CD4-positive, alpha-beta T cell treated with Interleukin-6 for 4 hours (primary cell): ENCODE results near the gene PRAME.
"Not testable (repeated sequence)": the region's sequence is repeated elsewhere in the genome, so short reads cannot be mapped to it uniquely, and the experiment has no call there.

ENCODE experiments used
- DNase-seq: peaks from one replicate; pipeline ENCODE4 v3.0.0-alpha.2; 2020; ENCODE audit warnings: mixed read lengths

Gene PRAME

GRCh38 chr22:22550789-22551434 lies 8.2 kb downstream of the PRAME start:
- DNase-seq: no peak

GRCh38 chr22:22548910-22549309 lies 10.2 kb downstream of the PRAME start:
- DNase-seq: no peak

DNA sequence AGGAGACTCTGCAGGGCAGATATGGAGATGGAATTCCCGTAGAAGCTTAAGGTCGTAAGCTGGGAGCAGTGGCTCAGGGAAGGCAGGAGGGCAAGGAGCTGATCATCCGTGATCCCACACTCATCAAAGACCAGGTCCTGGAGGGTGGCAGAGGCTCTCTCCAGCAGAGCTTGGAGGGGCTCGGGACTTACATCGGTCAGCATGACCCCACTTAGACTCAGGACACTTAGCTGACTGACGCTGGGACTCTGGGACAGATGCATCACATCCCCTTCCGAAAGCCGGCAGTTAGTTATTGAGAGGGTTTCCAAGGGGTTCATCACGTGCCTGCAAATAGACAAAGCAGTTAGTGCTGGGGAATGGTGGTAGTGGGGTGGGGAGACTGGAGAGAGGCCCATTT lies 10.7 kb downstream of the PRAME start:
- DNase-seq: no peak

GRCh38 chr22:22547692-22548300 lies 11.3 kb downstream of the PRAME start:
- no peak for DNase-seq

GRCh38 chr22:22547226-22547625 lies 11.8 kb downstream of the PRAME start:
- no peak for DNase-seq

- DNase-seq: no peak
Measured at GRCh38 chr22:22546490-22546889, 12.6 kb downstream of the PRAME start.

- DNase-seq: no peak
Measured at GRCh38 chr22:22545084-22545483, 14.0 kb downstream of the PRAME start.

DNA sequence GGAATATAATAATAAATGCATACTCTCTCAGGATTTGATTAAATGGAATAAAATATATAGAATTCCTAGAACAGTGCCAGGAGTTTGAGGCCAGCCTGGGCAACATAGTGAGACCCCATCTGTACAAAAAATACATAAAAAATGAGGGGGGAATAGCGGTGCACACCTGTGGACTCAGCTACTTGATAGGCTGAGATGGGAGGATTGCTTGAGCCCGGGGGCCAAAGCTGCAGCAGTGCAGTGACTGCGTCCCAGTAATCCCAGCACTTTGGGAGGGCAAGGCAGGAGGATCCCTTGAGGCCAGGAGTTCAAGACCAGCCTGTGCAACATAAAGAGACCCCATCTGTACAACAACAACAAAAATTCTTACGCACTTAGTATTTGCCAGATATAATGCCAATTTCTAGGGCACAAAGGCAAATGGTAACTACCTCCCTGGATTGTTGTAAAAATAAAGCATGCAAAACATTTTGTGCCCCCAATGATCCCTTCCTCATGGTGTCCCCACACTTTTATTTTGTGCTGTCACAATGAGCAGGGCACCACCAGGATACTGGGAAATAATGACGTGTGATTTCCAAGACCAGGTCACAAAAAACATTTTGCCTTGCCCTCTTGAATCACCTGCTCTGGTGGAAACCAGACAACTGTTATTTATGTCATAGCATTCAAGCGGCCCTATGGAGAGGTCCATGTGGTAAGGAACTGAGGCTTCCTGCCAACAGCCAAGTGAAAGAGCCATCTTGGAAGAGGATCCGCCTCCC lies 20.7 kb downstream of the PRAME start:
- no peak for DNase-seq

DNA sequence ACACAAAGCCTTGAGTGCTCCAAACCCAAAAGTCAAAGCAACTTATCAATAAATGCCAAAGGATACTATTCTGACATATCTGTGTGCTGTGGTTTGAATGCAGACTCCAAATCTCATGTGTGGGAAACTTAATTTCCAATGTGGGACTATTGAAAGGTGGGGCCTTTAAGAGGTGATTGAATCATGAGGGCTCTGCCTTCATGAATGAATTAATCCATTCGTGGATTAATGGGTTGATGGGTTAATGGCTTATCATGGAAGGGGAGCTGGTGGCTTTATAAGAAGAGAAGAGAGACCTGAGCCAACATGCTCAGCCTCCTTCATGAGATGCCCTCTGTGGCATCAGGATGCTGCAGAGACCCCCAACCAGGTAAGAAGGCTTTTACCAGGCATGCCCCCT lies 22.1 kb downstream of the PRAME start:
- DNase-seq: no peak

DNA sequence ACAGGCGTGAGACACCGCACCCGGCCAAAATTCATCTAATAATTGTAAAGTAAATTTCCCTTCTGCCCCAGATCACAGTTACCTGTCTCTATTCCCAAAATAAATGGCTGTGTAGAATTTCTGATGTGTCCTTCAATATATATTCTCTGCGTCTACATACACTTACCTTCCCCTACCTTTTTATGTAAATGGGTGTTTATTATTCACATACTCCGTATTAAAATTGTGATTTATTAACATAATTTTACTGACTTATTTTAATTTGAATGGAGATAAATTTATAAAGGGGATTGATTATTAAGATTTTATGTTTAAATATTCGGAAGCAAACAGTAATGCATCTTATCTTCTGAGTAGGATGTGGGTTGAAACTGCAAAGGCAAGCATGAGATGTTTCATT lies 22.6 kb downstream of the PRAME start:
- no peak for DNase-seq

GRCh38 chr22:22535662-22536061 lies 23.4 kb downstream of the PRAME start:
- no peak for DNase-seq

GRCh38 chr22:22534604-22535415 lies 24.3 kb downstream of the PRAME start:
- no peak for DNase-seq

GRCh38 chr22:22533863-22534262 lies 25.2 kb downstream of the PRAME start:
- DNase-seq: no peak

GRCh38 chr22:22533417-22533816 lies 25.6 kb downstream of the PRAME start:
- no peak for DNase-seq

DNA sequence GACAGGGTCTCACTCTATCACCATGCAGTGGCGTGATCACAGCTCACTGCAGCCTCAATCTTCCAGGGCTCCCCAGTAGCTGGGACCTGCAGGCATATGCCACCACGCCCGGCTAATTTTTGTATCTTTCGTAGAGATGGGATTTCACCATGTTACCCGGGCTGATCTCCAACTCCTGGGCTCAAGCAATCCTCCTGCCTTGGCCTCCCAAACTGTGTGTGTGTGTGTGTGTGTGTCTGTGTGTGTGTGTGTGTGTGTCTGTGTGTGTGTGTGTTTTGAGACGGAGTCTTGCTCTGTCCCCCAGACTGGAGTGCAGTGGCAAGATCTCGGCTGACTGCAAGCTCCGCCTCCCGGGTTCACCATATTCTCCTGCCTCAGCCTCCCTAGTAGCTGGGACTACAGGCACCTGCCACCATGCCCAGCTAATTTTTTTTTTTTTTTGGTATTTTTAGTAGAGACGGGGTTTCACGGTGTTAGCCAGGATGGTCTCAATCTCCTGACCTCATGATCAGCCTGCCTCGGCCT lies 26.5 kb downstream of the PRAME start:
- not testable (repeated sequence) for DNase-seq

- DNase-seq: no peak
Measured at GRCh38 chr22:22531770-22532546, 27.1 kb downstream of the PRAME start.

- no peak for DNase-seq
Measured at GRCh38 chr22:22528780-22529179, 30.3 kb downstream of the PRAME start.

DNA sequence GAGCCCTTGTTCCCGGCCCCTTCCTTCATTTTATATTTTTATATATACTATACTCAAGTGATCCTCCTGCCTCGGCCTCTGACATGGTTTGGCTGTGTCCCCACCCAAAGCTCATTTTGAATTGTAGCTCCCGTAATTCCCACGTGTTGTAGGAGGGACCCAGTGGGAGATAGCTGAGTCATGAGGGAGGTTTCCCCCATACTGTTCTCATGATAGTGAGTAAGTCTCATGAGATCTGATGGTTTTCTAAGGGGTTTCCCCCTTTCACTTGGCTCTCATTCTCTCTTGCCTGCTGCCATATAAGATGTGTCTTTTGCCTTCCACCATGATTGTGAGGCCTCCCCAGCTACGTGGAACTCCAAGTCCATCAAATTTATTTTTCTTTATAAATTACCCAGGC lies 31.8 kb downstream of the PRAME start:
- no peak for DNase-seq

GRCh38 chr22:22526125-22526912 lies 32.7 kb downstream of the PRAME start:
- no peak for DNase-seq

DNA sequence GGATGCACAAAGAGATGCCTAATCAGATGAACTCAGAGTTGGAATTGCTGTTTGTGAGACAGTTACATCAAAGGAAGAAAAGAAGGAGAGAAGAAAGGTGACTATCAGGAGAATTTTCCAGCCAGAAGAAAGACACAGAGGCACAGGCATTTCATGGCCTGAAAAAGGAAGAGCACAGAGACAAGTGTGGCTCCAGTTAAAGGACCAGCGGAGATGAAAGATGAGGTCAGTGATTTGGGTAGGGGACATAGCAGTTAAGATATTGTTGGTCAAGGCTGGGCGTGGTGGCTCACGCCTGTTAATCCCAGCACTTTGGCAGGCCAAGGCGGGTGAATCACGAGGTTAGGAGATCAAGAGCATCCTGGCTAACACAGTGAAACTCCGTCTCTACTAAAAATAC lies 35.6 kb downstream of the PRAME start:
- no peak for DNase-seq

GRCh38 chr22:22521631-22522030 lies 37.4 kb downstream of the PRAME start:
- DNase-seq: no peak
